Transverse colon (tissue), 4 donors: ENCODE results near the gene CEP120. TPM values are rescaled to one million over a fixed set of nuclear protein-coding genes. Genes with fewer than 3 reads are reported as not detected.
"Not testable (repeated sequence)": the region's sequence is repeated elsewhere in the genome, so short reads cannot be mapped to it uniquely, and the experiment has no call there.

ENCODE experiments used
- DNase-seq: peaks from one replicate; pipeline ENCODE4 v3.0.0-alpha.2; 2019
- H3K27ac ChIP-seq, 4 donors: fragments of 200-600 bp; sonication (generic); 2 replicates each; pipeline ENCODE4 v1.5.1; 2016 to 2018; ENCODE audit warnings: inconsistent platforms in 4 of 4
- H3K27me3 ChIP-seq: fragments of 200-600 bp; sonication (generic); 2 replicates; pipeline ENCODE4 v1.5.1; 2017; ENCODE audit warnings: inconsistent platforms
- H3K36me3 ChIP-seq, 4 donors: fragments of 200-600 bp; sonication (generic); 2 replicates each; pipeline ENCODE4 v1.5.1; 2017 to 2019; ENCODE audit warnings: inconsistent platforms in 4 of 4
- H3K4me1 ChIP-seq, 4 donors: fragments of 200-600 bp; sonication (generic); 2 replicates each; pipeline ENCODE4 v1.5.1; 2017 to 2020; ENCODE audit warnings: inconsistent platforms in 4 of 4
- H3K4me3 ChIP-seq, 4 donors: fragments of 200-600 bp; sonication (generic); 1 replicate in 1 of 4; 2 replicates in 3 of 4; pipeline versions ENCODE4 v1.5.1 to v1.6.1; 2017 to 2019; ENCODE audit warnings: inconsistent platforms in 4 of 4
- H3K9me3 ChIP-seq, 2 donors: fragments of 200-600 bp; sonication (generic); 2 replicates each; pipeline ENCODE4 v1.5.1; 2017 to 2019; ENCODE audit warnings: inconsistent platforms in 2 of 2
- EP300 ChIP-seq: sonication (generic); formaldehyde crosslinking; IDR thresholded peaks from one replicate; pipeline ENCODE4 v1.6.1; 2017; ENCODE audit warnings: antibody characterized with exemption, low read depth
- POLR2A ChIP-seq: fragments of 450-650 bp; IDR thresholded peaks from one replicate; pipeline ENCODE4 v1.6.1; 2016; ENCODE audit warnings: antibody characterized with exemption, mild to moderate bottlenecking, moderate library complexity
- POLR2AphosphoS5 ChIP-seq, 3 donors: sonication (generic); formaldehyde crosslinking; IDR thresholded peaks; one replicate each; pipeline ENCODE4 v1.6.1; 2016; ENCODE audit warnings: antibody characterized with exemption in 3 of 3
- WGBS, 2 donors: methylation state at CpG; one replicate each; pipeline ENCODE4 v1.1.5; 2018; ENCODE audit warnings: low coverage in 1 of 2; 5-methylcytosine and 5-hydroxymethylcytosine counted together
- in situ Hi-C, 4 donors: fragments of 200-750 bp; cut with MboI; loops; one replicate each; pipeline versions ENCODE4 v1.15.0 to v1.15.1; 2017; ENCODE audit warnings: low sequenced_read_pairs in 3 of 4, low pct_ligation_motif_present in 1 of 4, low pct_unique_long_range_greater_than_20kb in 1 of 4
- intact Hi-C: fragments of 100-400 bp; cut with DNase I; formaldehyde crosslinking; loops from one replicate; pipeline ENCODE4 v1.15.1; 2023; ENCODE audit warnings: low total_unique reads
- total RNA-seq, 4 donors: library from RNA; depleted of rRNA; stranded (reverse); fragments of >200 nt; gene quantifications; one replicate each; pipeline ENCODE4 v1.1.0, GENCODE V29; 2016
- TF ChIP-seq, protein P1 (sequence below), 5 experiments: fragments of 200-600 bp in 3 of 5; fragments of 450-650 bp in 2 of 5; sonication (generic) in 3 of 5; IDR thresholded peaks; 1 replicate in 2 of 5; 2 replicates in 3 of 5; pipeline ENCODE4 v1.5.1; 2016 to 2017; ENCODE audit warnings: antibody characterized with exemption in 5 of 5, inconsistent platforms in 3 of 5, mild to moderate bottlenecking in 2 of 5, moderate library complexity in 1 of 5

CEP120 gene
- total RNA-seq, 4 donors from 2014 or later: 7.6 to 24.3 (median 18.2) TPM

DNA sequence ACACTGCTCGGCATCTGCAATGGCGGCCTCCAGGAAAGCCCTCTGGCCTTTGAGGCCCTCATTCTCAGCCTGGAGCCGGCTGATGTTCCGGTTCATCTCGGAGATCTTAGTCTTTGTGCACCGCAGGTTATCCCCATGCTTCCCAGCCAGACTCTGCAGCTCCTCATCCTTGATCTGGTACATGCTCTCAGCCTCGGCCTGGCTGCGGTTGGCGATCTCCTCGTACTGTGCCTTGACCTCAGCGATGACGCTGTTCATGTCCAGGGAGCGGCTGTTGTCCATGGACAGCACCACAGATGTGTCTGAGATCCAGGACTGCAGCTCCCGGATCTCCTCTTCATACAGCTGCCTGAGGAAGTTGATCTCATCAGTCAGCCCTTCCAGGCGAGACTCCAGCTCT, 21.9 kb downstream of the CEP120 start:
- TF ChIP-seq POLR2A (no peak), POLR2AphosphoS5 (IDR thresholded peaks at IDR 0.05) (no peak), EP300 (no peak)
- TF ChIP-seq, protein P1, sequence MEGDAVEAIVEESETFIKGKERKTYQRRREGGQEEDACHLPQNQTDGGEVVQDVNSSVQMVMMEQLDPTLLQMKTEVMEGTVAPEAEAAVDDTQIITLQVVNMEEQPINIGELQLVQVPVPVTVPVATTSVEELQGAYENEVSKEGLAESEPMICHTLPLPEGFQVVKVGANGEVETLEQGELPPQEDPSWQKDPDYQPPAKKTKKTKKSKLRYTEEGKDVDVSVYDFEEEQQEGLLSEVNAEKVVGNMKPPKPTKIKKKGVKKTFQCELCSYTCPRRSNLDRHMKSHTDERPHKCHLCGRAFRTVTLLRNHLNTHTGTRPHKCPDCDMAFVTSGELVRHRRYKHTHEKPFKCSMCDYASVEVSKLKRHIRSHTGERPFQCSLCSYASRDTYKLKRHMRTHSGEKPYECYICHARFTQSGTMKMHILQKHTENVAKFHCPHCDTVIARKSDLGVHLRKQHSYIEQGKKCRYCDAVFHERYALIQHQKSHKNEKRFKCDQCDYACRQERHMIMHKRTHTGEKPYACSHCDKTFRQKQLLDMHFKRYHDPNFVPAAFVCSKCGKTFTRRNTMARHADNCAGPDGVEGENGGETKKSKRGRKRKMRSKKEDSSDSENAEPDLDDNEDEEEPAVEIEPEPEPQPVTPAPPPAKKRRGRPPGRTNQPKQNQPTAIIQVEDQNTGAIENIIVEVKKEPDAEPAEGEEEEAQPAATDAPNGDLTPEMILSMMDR (IDR thresholded peaks at IDR 0.05): no peak
- Histone ChIP-seq H3K4me1 (no peaks in the 10 kb centered on the region), H3K27me3 (no peaks in the 10 kb centered on the region), H3K36me3 (peaks cover 0 to 35% (median 8%) of the 10 kb centered on the region in 4 donors), H3K9me3 (no peaks in the 10 kb centered on the region), H3K27ac (no peak overlapping the region), H3K4me3 (no peak overlapping the region)
- intact Hi-C loops (no loop called here), in situ Hi-C loops (loop anchor here in 3 of 4 donors (10.0 to 25.0 kb wide), 2 partner anchors 193 to 211 kb away; no protein-coding TSS in a partner anchor)
- DNase-seq: no peak
- 94% methylated on average over 15 of the region's 15 CpGs; no CpG with 5 or more reads in 1 of the 2 donors for WGBS, 2 donors

DNA sequence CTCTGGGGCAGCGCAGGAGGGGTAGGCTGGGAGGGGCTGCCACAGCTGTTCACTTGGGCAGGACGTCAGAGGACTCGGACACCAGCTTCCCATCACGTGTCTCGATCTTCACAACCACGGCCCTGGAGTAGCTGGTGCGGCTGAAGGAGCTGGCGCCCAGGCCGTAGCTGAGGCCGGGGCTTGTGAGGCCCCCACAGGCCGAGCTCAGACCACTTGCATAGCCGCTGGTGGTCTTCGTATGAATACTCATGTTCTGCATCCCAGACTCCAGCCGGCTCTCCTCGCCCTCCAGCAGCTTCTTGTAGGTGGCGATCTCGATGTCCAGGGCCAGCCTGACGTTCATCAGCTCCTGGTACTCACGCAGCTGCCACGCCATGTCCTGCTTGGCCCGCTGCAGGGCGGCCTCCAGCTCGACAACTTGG, 22.3 kb downstream of the CEP120 start:
- H3K9me3 ChIP-seq, intact Hi-C loops, H3K4me3 ChIP-seq, H3K4me1 ChIP-seq, H3K27ac ChIP-seq, DNase-seq, H3K27me3 ChIP-seq: not testable (repeated sequence)
- 97% methylated on average over 23 of the region's 23 CpGs; no CpG with 5 or more reads in 1 of the 2 donors for WGBS, 2 donors
- H3K36me3 ChIP-seq: peaks cover 0 to 39% (median 8%) of the 10 kb centered on the region in 4 donors
- in situ Hi-C loops: loop anchor here in 3 of 4 donors (10.0 to 25.0 kb wide), 2 partner anchors 194 to 211 kb away; no protein-coding TSS in a partner anchor

DNA sequence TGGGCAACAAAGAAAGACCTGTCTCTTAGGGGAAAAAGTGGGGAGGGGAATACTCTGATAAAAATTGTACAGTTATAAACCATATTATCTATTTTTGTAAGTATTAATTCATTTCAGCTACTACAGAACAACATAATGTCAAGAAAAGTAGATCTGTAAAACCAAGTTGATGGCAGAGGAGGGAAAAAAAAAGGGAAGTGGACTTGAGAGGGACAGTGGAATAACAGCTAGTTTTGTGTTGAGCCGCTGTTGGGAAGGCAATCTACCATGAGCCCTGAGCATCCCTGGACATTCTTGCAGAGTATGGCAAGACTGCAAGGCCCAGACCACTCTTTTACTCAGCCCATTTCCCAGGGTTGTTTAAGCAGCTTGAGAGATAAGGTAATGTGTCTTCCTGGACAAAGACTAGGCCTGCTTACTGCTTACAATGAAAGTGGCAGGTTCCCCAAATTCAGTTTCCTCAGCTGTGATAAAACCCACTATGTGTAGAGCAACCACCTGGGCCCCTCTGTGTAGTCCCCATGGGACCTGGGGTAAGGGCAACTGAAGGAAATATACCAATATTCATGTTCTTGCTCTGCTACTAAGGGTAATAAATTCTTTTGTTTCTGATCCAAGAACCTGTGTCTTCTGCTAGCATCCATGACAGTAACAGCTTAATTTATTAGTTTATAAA, 25.0 kb downstream of the CEP120 start:
- no peaks in the 10 kb centered on the region for H3K9me3 ChIP-seq
- H3K4me3 ChIP-seq: no peak overlapping the region
- intact Hi-C loops (no loop called here), in situ Hi-C loops (loop anchor here in 1 of 4 donors (25.0 kb wide), 1 partner anchor 214 kb away; no protein-coding TSS in a partner anchor)
- H3K4me1 ChIP-seq: no peaks in the 10 kb centered on the region
- no peak for DNase-seq
- H3K27ac ChIP-seq: no peak overlapping the region
- H3K27me3 ChIP-seq: no peaks in the 10 kb centered on the region
- TF ChIP-seq, protein P1 (IDR thresholded peaks at IDR 0.05): no peak
- no peak for TF ChIP-seq POLR2AphosphoS5 (IDR thresholded peaks at IDR 0.05)
- no peak for TF ChIP-seq EP300
- no peak for TF ChIP-seq POLR2A
- H3K36me3 ChIP-seq: peaks cover 0 to 35% (median 3%) of the 10 kb centered on the region in 4 donors
- 86 to 100% methylated on average over 1 of the region's 1 CpG for whole genome bisulfite sequencing, 2 donors

DNA sequence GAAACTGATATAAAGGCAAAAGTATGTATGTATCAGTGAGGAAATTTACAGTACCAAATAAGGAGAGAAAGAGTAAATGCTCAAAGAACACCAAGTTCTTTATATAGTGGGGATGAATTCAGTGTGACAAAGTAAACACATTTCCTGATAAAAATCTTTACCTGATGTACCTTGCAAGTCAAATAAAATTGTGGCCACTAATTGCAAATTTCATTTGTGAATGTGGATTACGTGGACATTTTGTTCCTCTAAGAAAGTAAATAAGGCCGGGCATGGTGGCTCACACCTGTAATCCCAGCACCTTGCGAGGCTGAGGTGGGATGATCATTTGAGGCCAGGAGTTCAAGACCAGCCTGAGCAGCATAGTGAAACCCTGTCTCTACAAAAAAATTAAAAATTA, 25.7 kb downstream of the CEP120 start:
- H3K4me3 ChIP-seq: no peak overlapping the region
- in situ Hi-C loops (loop anchor here in 1 of 4 donors (25.0 kb wide), 1 partner anchor 215 kb away; no protein-coding TSS in a partner anchor), intact Hi-C loops (no loop called here)
- no peaks in the 10 kb centered on the region for H3K9me3 ChIP-seq
- H3K27ac ChIP-seq: no peak overlapping the region
- no peak for DNase-seq
- 93% methylated on average over 3 of the region's 3 CpGs for WGBS, 2 donors
- H3K4me1 ChIP-seq: no peaks in the 10 kb centered on the region
- H3K36me3 ChIP-seq: peaks cover 0 to 29% (median 3%) of the 10 kb centered on the region in 4 donors
- no peak for TF ChIP-seq EP300
- TF ChIP-seq, protein P1 (IDR thresholded peaks at IDR 0.05): no peak
- no peaks in the 10 kb centered on the region for H3K27me3 ChIP-seq
